IPS DF 19.7 (cell line): ENCODE data around the gene DPEP3.
"Not testable (repeated sequence)": the region's sequence is repeated elsewhere in the genome, so short reads cannot be mapped to it uniquely, and the experiment has no call there.

Source experiments
- DNase-seq: peaks from one replicate; pipeline ENCODE4 v3.0.0-alpha.2; 2013; ENCODE audit warnings: low read depth, low spot score

DPEP3 gene

DNA sequence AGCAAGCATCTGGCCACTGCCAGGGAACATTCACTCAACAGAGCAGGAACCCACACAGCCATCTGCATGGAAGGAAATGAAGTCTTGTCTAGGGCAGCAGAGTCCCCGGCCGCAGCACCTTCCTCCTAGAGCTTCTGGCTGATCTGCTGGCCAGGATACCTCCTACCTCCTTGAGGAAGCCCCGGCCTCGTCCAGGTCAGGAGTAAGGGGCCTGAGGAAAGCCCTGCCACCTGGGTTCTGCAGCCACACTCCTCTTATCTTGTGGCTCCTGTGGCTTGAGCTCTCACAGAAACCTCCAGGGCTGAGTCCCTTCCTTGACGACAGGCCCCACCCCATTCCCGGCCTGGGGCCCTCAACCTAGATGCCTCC, 13.7 kb upstream of the DPEP3 start:
- not testable (repeated sequence) for DNase-seq

DNA sequence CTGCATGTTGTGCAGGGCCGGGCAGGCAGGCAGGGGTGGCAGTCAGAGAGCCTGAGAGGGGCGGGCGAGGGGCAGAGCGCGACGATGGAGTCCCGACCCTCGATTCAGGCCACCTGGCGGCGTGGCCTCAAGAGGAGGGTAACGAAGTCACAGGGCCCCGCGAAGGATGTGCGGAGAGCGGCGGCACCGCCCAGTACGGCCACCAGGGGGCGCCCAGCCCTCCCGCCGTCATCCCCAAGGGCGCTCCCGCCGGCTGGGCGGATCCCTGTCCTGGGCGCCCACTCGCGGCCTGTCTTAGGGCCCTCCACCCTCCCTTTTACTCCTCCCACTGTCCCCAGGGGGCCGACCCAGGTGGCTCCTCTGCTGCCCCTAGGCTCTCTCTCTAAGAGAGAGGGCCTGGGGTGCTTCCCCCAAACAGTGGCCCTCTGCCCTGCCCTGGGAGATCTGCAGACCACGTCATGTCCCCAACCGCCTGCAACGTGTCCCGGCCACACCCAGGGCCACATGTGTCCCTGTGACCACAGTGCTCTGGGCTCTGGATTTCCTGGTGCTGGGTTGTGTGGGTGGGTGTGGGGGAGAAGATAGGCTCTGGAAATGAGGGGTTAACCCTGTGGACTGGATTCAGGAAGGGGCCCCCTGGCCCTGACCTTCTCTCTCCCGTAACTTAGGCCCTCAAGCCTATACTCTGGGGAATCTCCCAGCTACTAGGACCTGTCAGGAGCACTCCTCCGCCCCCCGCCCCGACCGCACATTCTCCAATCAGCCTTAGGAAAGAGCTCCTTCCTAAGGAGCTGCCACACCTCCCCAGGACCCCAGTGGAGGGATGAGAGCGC, 13.1 kb upstream of the DPEP3 start:
- no peak for DNase-seq

DNA sequence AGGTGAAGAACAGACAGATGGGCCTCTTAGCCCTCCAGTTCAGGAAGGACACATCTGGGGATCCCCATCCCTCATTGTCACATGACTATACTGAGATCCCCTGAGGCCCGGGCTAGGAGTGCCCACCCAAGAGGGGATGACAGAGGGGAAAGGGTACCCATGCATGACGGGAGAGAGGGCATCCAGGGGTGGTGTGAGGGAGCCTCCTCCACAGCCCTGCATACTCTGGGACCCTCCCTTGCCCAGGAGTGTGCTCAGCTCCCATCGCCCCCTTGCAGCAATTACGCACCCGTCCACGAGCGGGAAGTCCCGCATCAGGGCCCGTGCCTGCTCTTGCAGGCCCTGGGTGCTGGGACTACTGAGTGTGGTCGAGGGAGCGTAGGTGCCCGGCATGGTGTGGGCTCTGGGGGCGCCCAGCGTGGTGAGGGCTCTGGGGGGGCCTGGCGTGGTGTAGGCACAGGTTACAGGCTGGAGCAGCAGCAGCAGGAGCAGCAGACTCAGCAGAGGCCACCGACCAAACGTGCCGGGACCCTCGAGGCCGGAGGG, 12.4 kb upstream of the DPEP3 start:
- DNase-seq, result no peak

DNA sequence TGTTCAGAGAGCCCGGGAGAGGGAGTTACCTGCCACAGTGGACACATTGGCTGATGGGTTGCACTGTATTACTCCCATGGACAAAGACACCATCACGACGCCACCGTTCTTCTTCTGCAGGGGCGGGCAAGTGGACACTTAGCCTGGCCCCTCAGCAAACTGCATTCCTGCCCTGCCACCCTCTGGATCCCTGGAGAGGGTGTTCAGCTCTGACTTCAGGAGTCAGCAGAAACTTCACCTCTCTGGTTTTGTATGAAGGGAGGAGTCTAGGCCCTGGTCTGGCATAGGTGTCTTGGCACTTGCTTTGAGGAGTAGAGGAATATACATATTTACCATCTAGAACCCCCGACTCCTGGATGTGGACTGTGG, 9.7 kb upstream of the DPEP3 start:
- DNase-seq, result no peak

DNA sequence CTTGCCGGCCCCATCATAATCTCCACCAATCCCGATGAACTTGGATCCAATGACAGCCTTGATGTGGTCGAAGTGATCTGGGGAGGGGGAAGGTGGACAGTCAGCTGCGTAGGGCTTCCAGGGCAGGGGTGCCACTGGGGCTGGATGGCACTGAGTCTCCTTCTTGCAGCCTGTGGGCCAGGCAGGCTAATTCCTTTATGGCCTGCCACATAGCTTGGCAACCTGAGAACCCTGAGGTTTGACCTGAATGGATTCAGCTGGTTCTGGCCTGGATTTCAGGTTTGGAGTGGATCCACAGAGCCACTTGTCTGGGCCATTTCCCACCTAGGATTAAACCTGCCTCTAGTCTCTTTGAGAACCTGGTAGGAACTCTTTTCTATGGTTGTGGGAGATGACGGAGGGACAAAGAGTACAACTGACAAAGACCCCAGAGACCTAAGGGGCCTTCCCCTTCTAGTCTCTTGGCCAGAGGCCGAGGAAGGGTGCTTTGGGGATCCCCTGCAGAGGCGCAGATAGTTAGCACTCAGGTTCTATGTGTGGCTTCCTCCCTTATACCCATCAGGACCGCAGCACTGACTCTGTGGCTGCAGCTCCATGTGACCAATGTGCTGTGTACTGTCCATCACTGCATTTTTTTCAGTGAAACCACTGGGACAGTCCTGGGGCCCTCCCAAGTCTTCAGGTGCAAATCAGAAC, 9.2 kb upstream of the DPEP3 start:
- DNase-seq, result no peak

DNA sequence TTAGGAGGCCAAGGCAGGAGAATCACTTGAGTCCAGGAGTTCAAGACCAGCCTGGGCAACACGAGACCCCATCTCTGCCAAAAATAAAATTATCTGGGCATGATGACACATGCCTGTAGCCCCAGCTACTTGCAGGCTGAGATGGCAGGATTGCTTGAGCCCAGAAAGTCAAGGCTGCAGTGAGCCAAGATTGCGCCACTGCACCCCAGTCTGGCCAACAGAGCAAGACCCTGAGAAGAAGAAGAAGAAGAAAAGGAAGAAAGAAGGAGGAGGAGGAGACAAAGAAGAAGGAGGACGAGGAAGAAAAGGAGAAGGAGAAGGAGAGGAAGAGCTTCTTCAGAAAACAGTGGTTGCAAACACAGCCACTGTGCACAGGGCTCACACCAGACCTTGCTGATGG, 8.4 kb upstream of the DPEP3 start:
- DNase-seq, result no peak

DNA sequence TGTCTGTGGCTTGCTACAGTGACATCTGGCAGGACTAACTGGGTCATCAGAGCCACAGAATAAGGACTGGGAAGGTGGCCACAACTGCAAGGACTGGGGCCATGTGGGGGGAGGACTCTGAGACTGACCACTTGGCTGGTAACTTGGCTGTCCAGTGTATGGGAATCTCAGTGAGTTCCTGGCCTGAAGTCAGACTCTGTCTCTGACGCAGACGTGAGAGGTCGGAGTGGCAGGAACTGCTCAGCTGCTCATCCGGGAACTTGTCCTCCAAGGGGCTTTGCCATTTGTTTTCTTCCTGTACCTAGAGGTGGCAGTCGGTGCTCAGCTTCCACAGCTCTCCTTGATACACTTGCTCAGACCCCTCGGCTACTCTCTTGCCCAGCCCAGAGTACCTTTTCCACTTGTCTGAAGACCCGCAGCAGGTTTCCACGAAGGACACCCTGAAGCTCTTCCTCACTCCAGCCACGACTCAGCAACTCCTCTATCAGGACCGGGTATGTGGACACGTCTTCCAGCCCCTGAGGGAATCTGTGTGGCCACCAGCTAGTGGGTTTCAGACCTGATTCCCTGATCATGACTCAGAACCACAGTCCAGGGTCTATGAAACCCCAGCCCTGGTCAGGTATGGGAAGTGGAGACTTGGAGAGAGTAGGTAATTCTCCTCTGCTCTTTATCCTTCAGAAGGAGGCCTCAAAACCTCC, 7.3 kb upstream of the DPEP3 start:
- no peak for DNase-seq

DNA sequence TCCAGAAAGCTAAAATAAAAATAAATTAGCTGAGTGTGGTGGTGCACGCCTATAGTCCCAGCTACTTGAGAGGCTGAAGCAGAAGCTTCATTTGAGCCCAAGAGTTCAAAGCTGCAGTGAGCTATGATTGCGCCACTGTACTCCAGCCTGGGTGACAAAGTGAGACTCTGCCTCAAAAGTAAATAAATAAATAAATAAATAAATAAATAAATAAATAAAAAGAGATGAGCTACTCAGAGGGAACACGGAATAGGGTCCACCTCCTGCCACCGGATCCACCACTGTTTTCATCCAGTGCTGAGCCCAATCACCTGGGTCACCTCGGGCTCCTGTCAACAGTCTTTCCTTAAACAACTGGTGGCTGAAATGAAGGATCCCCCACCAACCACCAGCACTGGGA, 6.7 kb upstream of the DPEP3 start:
- DNase-seq, result no peak

DNA sequence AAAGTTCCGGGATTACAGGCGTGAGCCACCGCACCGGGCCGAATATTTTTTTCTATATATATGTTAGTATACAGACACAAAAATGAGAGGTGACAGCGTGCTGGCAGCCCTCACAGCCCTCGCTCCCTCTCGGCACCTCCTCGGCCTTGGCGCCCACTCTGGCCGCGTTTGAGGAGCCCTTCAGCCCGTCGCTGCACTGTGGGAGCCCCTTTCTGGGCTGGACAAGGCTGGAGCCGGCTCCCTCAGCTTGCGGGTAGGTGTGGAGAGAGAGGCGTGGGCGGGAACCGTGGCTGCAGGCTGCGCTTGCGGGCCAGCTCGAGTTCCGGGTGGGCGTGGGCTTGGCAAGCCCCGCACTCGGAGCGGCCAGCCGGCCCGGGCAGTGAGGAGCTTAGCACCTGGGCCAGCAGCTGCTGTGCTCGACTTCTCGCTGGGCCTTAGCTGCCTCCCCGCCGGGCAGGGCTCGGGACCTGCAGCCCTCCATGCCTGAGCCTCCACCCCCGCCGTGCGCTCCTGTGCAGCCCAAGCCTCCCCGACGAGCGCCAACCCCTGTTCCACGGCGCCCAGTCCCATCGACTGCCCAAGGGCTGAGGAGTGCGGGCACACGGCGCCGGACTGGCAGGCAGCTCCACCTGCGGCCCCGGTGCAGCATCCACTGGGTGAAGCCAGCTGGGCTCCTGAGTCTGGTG, 1.9 kb upstream of the DPEP3 start:
- DNase-seq, result no peak

DNA sequence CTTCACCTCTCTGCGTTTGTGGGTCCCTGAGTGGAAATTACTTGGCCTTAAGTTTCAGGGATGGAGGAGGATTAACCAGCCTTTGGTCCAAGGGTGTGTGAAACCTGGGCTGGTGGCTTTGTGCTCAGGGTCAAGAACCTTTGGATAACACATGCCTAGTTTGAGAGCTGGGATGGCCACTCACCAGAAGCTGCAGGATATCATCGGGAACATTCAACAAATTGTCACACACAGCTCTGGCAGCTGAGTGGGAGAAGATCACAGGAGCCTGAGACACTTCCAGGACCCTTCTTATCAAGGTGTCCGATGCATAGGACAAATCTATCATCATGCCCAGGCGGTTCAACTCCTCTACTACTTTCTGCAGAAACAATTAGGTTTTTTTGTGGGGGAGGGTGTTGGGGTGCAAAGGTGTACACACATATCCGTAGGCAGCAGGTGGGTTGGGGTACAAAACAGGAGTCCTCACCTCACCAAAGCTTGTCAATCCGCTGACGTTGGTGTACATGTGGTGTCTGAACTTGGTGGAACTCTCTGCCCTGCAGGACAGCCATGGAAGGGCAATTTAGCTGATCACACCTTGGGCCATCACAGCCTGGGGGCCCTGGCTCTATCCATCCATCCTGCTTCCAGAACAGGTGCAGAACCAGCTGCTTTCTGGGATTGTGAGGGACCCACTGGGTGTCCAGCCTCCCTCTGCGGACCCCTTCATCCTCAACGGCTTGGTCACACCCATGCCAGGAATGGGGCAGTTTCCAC, 2.7 kb downstream of the DPEP3 start:
- DNase-seq, result no peak

DNA sequence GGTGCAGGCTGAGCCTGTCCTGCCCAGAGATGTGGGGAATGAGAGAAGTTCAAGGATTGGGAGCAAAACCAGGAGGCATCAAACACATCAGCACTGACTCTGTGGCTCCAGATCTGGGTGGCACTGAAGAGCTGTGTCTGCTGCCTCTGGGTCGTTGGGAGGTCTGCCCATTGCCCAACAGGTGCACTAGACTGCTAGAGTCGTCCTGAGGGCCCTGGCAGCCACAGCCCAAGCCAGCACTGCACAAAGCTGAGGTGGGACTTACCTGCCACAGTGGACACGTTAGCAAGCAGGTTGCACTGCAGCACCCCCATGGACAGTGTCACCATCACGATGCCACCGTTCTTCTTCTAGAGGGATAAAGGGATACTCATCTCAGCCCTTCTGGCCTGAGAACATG, 3.3 kb downstream of the DPEP3 start:
- no peak for DNase-seq

DNA sequence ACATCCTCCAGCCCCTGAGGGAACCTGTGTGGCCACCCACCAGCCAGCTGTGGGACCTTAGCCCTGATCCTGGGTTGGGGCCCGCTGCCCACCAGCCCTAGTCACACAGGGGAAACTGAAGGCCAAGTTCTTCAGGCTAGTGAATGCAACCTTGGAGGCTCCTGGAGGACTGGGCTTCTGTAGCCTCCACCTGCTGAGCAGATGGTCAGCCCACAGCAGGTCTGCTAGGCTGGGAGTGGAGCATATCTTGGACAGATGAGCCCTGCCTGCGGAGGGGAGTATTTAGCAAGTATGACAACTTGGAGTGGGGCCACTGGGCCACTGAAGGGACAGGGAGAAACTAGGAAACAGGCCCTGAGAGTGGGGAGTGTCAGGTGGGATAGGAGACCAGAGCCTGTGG, 4.1 kb downstream of the DPEP3 start:
- no peak for DNase-seq

DNA sequence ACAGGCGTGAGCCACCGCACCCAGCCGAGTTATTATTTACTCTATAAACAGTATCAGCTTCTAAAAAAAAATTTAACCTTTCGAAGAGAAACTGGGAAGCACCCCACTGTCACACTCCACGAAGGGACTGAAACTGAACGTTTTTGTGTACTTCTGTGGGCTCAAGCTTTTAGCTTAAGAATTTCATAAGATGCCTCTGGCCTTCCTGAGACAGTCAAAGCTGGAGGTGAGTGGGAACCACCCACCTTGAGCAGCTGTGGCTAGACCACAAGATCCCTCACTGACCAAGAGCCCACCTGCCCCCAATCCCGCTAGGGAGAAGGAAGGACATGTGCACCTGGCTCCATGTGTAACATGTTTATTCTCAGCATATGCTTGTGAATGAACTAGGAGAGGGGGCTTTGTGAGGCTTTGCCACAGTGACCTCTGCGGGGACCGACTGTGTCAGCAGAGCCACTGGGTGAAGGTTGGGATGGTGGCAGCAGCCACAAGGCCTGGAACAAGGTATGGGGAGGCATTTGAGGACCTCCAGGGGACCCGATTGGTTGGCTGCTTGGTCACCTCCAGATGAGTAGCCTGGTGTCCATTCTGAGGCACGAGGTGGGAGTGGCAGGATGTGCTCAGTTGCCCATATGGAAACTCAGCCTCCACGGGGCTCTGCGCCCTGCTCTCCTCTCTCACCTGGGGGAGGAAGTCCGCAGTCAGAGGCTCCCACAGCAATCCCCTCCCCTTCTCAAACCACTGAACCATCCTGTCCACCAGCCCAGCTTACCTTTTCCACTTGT, 4.8 kb downstream of the DPEP3 start:
- DNase-seq, result no peak

DNA sequence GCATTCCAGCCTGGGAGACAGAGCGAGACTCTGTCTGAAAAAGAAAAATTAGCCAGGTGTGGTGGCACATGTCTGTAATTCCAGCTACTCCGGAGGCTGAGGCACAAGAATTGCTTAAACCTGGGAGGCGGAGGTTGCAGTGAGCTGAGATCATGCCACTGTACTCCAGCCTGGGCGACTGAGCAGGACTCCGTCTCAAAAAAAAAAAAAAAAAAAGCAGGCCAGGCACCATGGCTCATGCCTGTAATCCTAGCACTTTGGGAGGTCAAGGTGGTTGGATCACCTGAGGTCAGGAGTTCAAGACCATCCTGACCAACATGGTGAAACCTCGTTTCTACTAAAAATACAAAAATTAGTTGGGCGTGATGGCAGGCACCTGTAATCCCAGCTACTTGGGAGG, 8.0 kb downstream of the DPEP3 start:
- not testable (repeated sequence) for DNase-seq

DNA sequence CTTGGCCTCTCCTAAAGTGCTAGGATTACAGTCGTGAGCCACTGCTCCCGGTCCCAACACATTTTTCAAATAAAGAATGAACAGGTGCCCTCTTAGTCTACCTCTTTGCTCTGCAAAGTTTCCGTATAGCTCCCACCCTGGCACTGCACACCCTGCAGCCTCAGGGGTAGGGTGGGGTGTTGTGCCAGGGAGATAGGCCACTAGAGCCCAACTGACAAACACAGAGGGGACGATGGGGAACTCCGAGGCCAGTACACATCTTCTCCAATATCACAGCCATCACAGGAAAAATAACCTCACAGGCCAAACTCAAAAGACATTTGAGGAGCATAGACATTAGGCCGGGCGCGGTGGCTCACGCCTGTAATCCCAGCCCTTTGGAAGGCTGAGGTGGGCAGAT, 9.2 kb downstream of the DPEP3 start:
- DNase-seq, result no peak

DNA sequence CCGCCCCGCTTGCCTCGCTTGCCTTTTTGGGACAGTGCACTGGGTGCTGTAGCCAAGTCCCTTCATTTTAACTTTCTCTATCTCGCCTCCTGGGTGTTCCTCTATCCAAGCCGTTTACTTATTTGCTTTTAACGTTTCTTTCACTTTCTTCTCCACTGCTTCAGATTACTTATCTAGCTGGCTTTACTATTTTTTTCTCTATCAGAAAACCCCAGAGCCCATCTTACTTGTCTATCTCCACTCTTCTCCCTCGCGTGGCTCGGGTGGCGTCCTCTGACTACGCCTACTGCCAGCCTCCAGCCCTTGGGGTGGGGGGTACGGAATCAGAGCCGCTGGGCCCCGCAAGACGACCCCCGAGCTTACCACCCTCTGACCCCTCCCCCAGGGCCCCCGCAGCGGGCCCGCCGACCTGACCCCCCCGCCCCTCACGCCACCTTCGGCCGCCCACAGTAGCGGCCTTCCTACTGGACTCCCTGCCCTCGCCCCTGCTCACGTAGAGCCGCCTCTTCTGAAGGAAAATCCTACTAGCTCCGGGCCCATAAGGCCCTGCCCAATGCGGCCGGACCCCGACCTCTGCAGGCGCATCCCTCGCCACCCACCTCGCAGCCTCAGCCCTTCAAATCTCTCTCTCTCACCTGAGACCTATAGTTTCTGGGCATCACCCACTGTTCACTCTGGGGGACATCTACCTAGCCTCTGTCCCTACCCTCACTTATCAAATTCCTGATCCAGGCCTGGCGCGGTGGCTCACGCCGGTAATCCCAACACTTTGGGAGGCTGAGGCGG, 10.9 kb downstream of the DPEP3 start:
- DNase-seq, result no peak

DNA sequence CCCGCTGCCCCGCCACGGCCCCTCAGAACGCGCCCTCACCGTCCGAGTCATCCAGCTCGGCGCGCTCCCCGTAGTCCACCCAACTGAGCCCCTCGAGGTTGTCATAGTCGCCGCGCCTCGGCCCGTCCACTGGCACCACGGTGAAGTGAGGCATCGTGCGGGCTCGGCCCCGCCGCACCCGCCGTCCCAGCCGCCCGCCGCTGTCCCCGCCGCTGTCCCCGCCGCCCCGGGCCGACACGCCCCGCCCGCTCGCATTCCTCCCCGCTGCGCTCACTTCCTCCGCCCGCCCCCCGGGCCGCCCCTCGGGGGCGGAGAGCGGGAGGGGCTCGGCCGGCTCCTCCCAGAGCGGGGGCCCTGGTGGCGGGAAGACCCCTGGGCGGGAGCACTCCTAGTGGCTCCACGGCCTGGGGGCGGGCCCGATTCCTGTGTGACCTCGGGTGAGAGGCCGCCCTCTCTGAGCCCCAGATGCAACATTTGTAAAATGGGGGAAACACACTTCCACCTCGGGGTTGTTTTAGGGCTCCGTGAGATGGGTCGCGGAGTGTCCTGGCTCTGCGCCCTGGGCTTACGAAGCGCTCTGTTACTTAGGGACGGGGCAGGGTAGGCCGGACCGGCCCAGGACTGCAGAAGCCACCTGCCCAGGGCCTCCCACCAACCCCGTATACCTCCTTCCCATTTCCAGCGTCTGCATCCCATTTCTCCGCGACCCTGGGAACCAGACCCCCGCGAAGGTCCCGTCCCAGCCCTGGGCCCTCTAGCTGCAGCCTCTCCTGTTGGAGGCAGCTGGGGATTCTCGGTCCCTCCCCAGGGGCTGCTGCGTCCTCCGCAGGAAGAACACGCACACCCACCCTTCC, 11.7 kb downstream of the DPEP3 start, which contains the start of gene SLC12A4:
Gene SLC12A4 (minus strand): TSS at position 238 of the 854 bp plus-strand sequence. CDS start 84 bp downstream, at position 154.
- no peak for DNase-seq

DNA sequence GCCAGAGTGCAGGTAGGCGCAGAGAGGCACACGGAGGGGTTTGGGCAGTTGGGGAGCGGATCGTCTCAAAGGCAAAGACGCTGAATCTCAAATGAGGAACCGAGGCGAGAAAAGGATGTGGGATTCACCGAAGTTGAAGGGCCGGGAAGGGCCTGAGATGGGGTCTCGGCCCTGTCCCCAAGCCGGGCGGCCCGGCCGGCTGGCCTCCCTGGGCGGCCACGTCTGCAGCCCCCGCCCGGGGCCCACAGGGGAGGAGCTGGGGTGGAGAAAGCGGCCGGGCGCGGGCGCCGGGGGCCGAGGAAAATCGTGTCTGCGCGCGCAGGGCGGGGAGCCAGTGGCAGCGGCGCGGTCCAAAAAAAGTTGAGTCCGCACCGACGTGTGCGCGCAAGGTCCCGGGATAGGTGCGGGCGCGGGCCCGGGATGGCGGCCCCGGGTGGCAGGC, 12.3 kb downstream of the DPEP3 start:
- DNase-seq, result no peak
